ENCODE results near the gene TMEM14B. TPM values are rescaled to one million over a fixed set of nuclear protein-coding genes. Genes with fewer than 3 reads are reported as not detected.

The TMEM14B gene
- total and polyA plus RNA-seq, 9 of the 15 experiments (the other 6 are each of a cell fraction or from before 2014, with no cell fraction given) = 174 to 862 (median 263) TPM

DNA sequence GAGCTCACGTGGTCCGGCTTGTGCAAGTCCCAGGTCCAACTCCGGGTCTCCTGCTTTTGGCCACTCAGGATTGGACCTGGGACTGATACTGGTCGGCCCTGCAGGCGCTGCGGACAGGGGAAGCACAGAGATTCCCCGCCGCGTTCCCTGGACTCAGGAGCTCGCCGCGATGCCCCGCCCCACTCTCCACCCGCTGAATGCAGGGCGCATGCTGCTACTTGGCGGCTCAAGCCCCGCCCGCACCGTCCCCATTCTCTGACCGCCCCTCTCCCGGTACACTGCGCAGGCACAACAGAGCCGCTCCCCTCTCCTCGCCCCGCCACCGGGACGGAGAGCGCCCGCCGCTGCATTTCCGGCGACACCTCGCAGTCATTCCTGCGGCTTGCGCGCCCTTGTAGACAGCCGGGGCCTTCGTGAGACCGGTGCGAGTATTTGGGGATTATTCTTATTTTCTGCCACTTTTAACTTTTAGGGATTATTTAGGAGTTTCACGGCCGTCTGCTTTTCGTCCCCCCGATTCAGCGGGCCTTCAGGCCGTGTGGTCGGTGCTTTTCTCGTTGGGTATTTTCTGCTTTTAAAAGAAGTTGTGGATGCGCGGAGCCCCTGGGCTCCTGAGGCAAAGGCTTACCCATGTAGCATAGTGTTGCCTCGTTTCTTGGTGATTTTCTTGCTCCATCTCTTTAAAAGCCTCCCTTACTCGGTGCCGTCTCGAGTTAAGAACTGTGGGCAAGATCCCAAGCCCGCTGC is 24.6 kb upstream of the TMEM14B start, which contains the start of gene TMEM14C (continued):
- TF ChIP-seq FIP1L1 (IDR thresholded peaks at IDR 0.05; ENCODE audit: low read depth, low read length, poor library complexity, severe bottlenecking) (peak; percentile 61), POLR2A (conservative IDR thresholded peaks at IDR 0.05) (peak; percentile 96), CHCHD3 (CRISPR knock-in tag; IDR thresholded peaks at IDR 0.05) (no peak), ZNF140 (CRISPR knock-in tag; IDR thresholded peaks at IDR 0.05) (no peak), NFATC3 (IDR thresholded peaks at IDR 0.05) (no peak), ZNF311 (CRISPR knock-in tag; IDR thresholded peaks at IDR 0.05) (no peak), HOXB6 (CRISPR knock-in tag; IDR thresholded peaks at IDR 0.05; ENCODE audit: borderline replicate concordance) (no peak), BRF1 (IDR thresholded peaks at IDR 0.05; ENCODE audit: borderline replicate concordance, extremely low read depth, insufficient read length) (no peak), SUPT5H (IDR thresholded peaks at IDR 0.05) (peak; percentile 95), MTA1 (IDR thresholded peaks at IDR 0.05; ENCODE audit: borderline replicate concordance) (0 out of 2 replicates have a peak, but pooled peaks have one; percentile 1), NR2F6 (CRISPR knock-in tag; IDR thresholded peaks at IDR 0.05) (0 out of 2 replicates have a peak, but pooled peaks have one; percentile 20), CBX3 (IDR thresholded peaks at IDR 0.05; ENCODE audit: borderline replicate concordance in 1 of 2, low read length in 2 of 2) (no peak; a peak in 1 of 3 replicates), SAFB (IDR thresholded peaks at IDR 0.05; ENCODE audit: borderline replicate concordance, low read depth, low read length) (0 out of 2 replicates have a peak, but pooled peaks have one; percentile 51), ZNF551 (CRISPR knock-in tag; IDR thresholded peaks at IDR 0.05) (no peak), SETDB1 (IDR thresholded peaks at IDR 0.05; ENCODE audit: low read length) (no peak), HDAC3 (IDR thresholded peaks at IDR 0.05; ENCODE audit: borderline replicate concordance, partially characterized antibody) (no peak)
- TF ChIP-seq, protein P1, sequence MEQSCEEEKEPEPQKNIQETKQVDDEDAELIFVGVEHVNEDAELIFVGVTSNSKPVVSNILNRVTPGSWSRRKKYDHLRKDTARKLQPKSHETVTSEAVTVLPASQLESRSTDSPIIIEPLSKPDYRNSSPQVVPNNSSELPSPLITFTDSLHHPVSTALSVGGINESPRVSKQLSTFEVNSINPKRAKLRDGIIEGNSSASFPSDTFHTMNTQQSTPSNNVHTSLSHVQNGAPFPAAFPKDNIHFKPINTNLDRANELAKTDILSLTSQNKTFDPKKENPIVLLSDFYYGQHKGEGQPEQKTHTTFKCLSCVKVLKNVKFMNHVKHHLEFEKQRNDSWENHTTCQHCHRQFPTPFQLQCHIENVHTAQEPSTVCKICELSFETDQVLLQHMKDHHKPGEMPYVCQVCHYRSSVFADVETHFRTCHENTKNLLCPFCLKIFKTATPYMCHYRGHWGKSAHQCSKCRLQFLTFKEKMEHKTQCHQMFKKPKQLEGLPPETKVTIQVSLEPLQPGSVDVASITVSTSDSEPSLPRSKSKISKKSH (CRISPR knock-in tag; IDR thresholded peaks at IDR 0.05) = no peak
- TF ChIP-seq, protein P2, sequence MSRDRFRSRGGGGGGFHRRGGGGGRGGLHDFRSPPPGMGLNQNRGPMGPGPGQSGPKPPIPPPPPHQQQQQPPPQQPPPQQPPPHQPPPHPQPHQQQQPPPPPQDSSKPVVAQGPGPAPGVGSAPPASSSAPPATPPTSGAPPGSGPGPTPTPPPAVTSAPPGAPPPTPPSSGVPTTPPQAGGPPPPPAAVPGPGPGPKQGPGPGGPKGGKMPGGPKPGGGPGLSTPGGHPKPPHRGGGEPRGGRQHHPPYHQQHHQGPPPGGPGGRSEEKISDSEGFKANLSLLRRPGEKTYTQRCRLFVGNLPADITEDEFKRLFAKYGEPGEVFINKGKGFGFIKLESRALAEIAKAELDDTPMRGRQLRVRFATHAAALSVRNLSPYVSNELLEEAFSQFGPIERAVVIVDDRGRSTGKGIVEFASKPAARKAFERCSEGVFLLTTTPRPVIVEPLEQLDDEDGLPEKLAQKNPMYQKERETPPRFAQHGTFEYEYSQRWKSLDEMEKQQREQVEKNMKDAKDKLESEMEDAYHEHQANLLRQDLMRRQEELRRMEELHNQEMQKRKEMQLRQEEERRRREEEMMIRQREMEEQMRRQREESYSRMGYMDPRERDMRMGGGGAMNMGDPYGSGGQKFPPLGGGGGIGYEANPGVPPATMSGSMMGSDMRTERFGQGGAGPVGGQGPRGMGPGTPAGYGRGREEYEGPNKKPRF (IDR thresholded peaks at IDR 0.05; ENCODE audit: low read depth, low read length) = no peak
- TF ChIP-seq, protein P3, sequence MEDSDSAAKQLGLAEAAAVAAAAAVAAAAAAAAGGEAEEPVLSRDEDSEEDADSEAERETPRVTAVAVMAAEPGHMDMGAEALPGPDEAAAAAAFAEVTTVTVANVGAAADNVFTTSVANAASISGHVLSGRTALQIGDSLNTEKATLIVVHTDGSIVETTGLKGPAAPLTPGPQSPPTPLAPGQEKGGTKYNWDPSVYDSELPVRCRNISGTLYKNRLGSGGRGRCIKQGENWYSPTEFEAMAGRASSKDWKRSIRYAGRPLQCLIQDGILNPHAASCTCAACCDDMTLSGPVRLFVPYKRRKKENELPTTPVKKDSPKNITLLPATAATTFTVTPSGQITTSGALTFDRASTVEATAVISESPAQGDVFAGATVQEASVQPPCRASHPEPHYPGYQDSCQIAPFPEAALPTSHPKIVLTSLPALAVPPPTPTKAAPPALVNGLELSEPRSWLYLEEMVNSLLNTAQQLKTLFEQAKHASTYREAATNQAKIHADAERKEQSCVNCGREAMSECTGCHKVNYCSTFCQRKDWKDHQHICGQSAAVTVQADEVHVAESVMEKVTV (CRISPR knock-in tag; IDR thresholded peaks at IDR 0.05) = no peak
- TF ChIP-seq, protein P4, sequence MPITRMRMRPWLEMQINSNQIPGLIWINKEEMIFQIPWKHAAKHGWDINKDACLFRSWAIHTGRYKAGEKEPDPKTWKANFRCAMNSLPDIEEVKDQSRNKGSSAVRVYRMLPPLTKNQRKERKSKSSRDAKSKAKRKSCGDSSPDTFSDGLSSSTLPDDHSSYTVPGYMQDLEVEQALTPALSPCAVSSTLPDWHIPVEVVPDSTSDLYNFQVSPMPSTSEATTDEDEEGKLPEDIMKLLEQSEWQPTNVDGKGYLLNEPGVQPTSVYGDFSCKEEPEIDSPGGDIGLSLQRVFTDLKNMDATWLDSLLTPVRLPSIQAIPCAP (CRISPR knock-in tag; IDR thresholded peaks at IDR 0.05; ENCODE audit: borderline replicate concordance) = no peak
- TF ChIP-seq, protein P5, sequence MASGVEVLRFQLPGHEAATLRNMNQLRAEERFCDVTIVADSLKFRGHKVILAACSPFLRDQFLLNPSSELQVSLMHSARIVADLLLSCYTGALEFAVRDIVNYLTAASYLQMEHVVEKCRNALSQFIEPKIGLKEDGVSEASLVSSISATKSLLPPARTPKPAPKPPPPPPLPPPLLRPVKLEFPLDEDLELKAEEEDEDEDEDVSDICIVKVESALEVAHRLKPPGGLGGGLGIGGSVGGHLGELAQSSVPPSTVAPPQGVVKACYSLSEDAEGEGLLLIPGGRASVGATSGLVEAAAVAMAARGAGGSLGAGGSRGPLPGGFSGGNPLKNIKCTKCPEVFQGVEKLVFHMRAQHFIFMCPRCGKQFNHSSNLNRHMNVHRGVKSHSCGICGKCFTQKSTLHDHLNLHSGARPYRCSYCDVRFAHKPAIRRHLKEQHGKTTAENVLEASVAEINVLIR (CRISPR knock-in tag; IDR thresholded peaks at IDR 0.05) = no peak
